SK-N-SH treated with all-trans-retinoic acid at 6 μM for 48 hours (cell line): Measurements from ENCODE around the gene FASTKD2.
"Not testable (repeated sequence)": the region's sequence is repeated elsewhere in the genome, so short reads cannot be mapped to it uniquely, and the experiment has no call there.

Source experiments
- CREB5 ChIP-seq: fragments of 250-450 bp; sonication (Bioruptor Pico); IDR thresholded peaks from 2 replicates; pipeline ENCODE4 v1.5.1; 2020; ENCODE audit warnings: low read depth, mild to moderate bottlenecking, moderate library complexity
- RARB ChIP-seq: fragments of 250-450 bp; sonication (Bioruptor Pico); IDR thresholded peaks from 2 replicates; pipeline ENCODE4 v1.8.0; 2021; ENCODE audit warnings: mild to moderate bottlenecking, moderate library complexity
- SNAI2 ChIP-seq: fragments of 250-450 bp; sonication (Bioruptor Pico); IDR thresholded peaks from 2 replicates; pipeline ENCODE4 v1.5.0; 2020; ENCODE audit warnings: mild to moderate bottlenecking, moderate library complexity
- TOX ChIP-seq: fragments of 250-450 bp; sonication (Bioruptor Pico); IDR thresholded peaks from 2 replicates; pipeline ENCODE4 v1.8.0; 2021; ENCODE audit warnings: mild to moderate bottlenecking, moderate library complexity, borderline replicate concordance
- ZC3H10 ChIP-seq: fragments of 250-450 bp; sonication (Bioruptor Pico); IDR thresholded peaks from 2 replicates; pipeline ENCODE4 v1.5.1; 2021; ENCODE audit warnings: mild to moderate bottlenecking, moderate library complexity
- ZNF565 ChIP-seq: fragments of 450-650 bp; formaldehyde crosslinking; conservative IDR thresholded peaks from 2 replicates; pipeline ENCODE4 v1.5.0; 2020; ENCODE audit warnings: low read depth, mild to moderate bottlenecking, moderate library complexity
- TF ChIP-seq, protein P1 (sequence below): fragments of 250-450 bp; sonication (Bioruptor Pico); IDR thresholded peaks from 2 replicates; pipeline ENCODE4 v1.8.0; 2020; ENCODE audit warnings: mild to moderate bottlenecking, moderate library complexity, borderline replicate concordance
- TF ChIP-seq, protein P2 (sequence below): fragments of 250-450 bp; sonication (Bioruptor Pico); IDR thresholded peaks from 2 replicates; pipeline ENCODE4 v1.5.1; 2021; ENCODE audit warnings: mild to moderate bottlenecking, moderate library complexity

- TF ChIP-seq TOX (CRISPR knock-in tag); ZC3H10; CREB5 (CRISPR knock-in tag); ZNF565 (CRISPR knock-in tag); SNAI2; RARB (CRISPR knock-in tag): not testable (repeated sequence)
- TF ChIP-seq, protein P1, sequence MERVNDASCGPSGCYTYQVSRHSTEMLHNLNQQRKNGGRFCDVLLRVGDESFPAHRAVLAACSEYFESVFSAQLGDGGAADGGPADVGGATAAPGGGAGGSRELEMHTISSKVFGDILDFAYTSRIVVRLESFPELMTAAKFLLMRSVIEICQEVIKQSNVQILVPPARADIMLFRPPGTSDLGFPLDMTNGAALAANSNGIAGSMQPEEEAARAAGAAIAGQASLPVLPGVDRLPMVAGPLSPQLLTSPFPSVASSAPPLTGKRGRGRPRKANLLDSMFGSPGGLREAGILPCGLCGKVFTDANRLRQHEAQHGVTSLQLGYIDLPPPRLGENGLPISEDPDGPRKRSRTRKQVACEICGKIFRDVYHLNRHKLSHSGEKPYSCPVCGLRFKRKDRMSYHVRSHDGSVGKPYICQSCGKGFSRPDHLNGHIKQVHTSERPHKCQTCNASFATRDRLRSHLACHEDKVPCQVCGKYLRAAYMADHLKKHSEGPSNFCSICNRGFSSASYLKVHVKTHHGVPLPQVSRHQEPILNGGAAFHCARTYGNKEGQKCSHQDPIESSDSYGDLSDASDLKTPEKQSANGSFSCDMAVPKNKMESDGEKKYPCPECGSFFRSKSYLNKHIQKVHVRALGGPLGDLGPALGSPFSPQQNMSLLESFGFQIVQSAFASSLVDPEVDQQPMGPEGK = not testable (repeated sequence)
- TF ChIP-seq, protein P2, sequence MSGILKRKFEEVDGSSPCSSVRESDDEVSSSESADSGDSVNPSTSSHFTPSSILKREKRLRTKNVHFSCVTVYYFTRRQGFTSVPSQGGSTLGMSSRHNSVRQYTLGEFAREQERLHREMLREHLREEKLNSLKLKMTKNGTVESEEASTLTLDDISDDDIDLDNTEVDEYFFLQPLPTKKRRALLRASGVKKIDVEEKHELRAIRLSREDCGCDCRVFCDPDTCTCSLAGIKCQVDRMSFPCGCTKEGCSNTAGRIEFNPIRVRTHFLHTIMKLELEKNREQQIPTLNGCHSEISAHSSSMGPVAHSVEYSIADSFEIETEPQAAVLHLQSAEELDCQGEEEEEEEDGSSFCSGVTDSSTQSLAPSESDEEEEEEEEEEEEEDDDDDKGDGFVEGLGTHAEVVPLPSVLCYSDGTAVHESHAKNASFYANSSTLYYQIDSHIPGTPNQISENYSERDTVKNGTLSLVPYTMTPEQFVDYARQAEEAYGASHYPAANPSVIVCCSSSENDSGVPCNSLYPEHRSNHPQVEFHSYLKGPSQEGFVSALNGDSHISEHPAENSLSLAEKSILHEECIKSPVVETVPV = not testable (repeated sequence)
Measured at GRCh38 chr2:206807624-206808023, 42.2 kb downstream of the FASTKD2 start.
